ENCODE measurements around the gene OR5B21.

Gene OR5B21

GRCh38 chr11:58466293-58466692 is 41.6 kb downstream of the OR5B21 start:
- H3K27ac ChIP-seq: no peak overlapping the region
- no peak for TF ChIP-seq CTCF (IDR thresholded peaks at IDR 0.05)
- TF ChIP-seq ZFX (IDR thresholded peaks at IDR 0.05; ENCODE audit: borderline replicate concordance): no peak

GRCh38 chr11:58465690-58466089 is 42.2 kb downstream of the OR5B21 start:
- H3K27ac ChIP-seq: no peak overlapping the region
- TF ChIP-seq CTCF (IDR thresholded peaks at IDR 0.05) (no peak), ZFX (IDR thresholded peaks at IDR 0.05; ENCODE audit: borderline replicate concordance) (no peak)

Data from 22Rv1 (cell line).